H1 (cell line): ENCODE measurements around the gene RAMACL. TPM values are rescaled to one million over a fixed set of nuclear protein-coding genes. Genes with fewer than 3 reads are reported as not detected.

Experiments
- CTCF ChIA-PET: fragments of 300-600 bp; sonication (Branson Sonifier 250); formaldehyde crosslinking; loops from one replicate; lab custom pipeline; 2021; ENCODE audit not compliant: partially characterized antibody; lab: Charles Lee
- POLR2A ChIA-PET: fragments of 300-600 bp; sonication (Branson Sonifier 250); formaldehyde crosslinking; loops from one replicate; lab custom pipeline; 2021; ENCODE audit warnings: inconsistent platforms; ENCODE audit not compliant: partially characterized antibody; lab: Charles Lee
- DNase-seq, 2 experiments: peaks; one replicate each; pipeline versions ENCODE4 v3.0.0 to v3.0.0-alpha.2; 2010 to 2022; ENCODE audit warnings: low spot score in 2 of 2, low read depth in 1 of 2, mixed read lengths in 1 of 2
- FAIRE-seq: peaks from 2 replicates; lab custom pipeline; 2011; peaks lifted over from hg19 to GRCh38; lab: Jason Lieb, UNC
- H2AFZ ChIP-seq: 2 replicates; pipeline ENCODE4 v1.8.1; 2012; ENCODE audit warnings: low read length, inconsistent platforms
- H2AK5ac ChIP-seq: 2 replicates; pipeline ENCODE4 v1.6.1; 2013; ENCODE audit warnings: low read depth, low read length
- H2BK120ac ChIP-seq: replicated peaks from 2 replicates; pipeline ENCODE3; 2013; ENCODE audit warnings: low read depth, low read length, inconsistent platforms
- H2BK12ac ChIP-seq: 2 replicates; pipeline ENCODE4 v1.6.1; 2013; ENCODE audit warnings: low read depth, low read length
- H2BK15ac ChIP-seq: 2 replicates; pipeline ENCODE4 v1.6.1; 2013; ENCODE audit warnings: low read length
- H2BK20ac ChIP-seq: 2 replicates; pipeline ENCODE4 v1.6.1; 2013; ENCODE audit warnings: low read length
- H2BK5ac ChIP-seq: 2 replicates; pipeline ENCODE4 v1.6.1; 2013; ENCODE audit warnings: low read depth, low read length
- H3K14ac ChIP-seq: 2 replicates; pipeline ENCODE4 v1.6.1; 2013; ENCODE audit warnings: inconsistent platforms; ENCODE audit not compliant: insufficient read length
- H3K18ac ChIP-seq: 2 replicates; pipeline ENCODE4 v1.6.1; 2013; ENCODE audit warnings: low read length; ENCODE audit errors: extremely low read depth
- H3K23ac ChIP-seq: 2 replicates; pipeline ENCODE4 v1.6.1; 2013; ENCODE audit warnings: inconsistent platforms; ENCODE audit not compliant: insufficient read length
- H3K23me2 ChIP-seq: 2 replicates; pipeline ENCODE4 v1.6.1; 2013; ENCODE audit warnings: low read depth, low read length
- H3K27ac ChIP-seq: 2 replicates; pipeline ENCODE4 v1.6.1; 2011; ENCODE audit warnings: low read depth, low read length, inconsistent platforms
- H3K27me3 ChIP-seq, 4 experiments: replicated peaks in 1 of 4; 1 replicate in 1 of 4; 2 replicates in 3 of 4; pipeline versions ENCODE4 v1.6.1 to v1.8.1; 2011 to 2013; ENCODE audit warnings: low read length in 3 of 4, mild to moderate bottlenecking in 3 of 4, inconsistent platforms in 2 of 4, mixed read lengths in 2 of 4, moderate library complexity in 1 of 4; ENCODE audit not compliant: control insufficient read depth in 3 of 4, insufficient read depth in 3 of 4; ENCODE audit errors: extremely low read depth in 1 of 4
- H3K36me3 ChIP-seq, 4 experiments: 2 replicates each; pipeline versions ENCODE4 v1.6.1 to v1.8.1; 2011 to 2013; ENCODE audit warnings: mild to moderate bottlenecking in 4 of 4, low read length in 3 of 4, moderate library complexity in 2 of 4, control low read depth in 1 of 4, inconsistent platforms in 1 of 4; ENCODE audit not compliant: insufficient read depth in 4 of 4, control insufficient read depth in 2 of 4
- H3K4ac ChIP-seq: replicated peaks from 2 replicates; pipeline ENCODE3; 2013; ENCODE audit warnings: low read length, low read depth, mixed read lengths, inconsistent platforms; ENCODE audit not compliant: insufficient read length
- H3K4me1 ChIP-seq, 4 experiments: replicated peaks in 1 of 4; 1 replicate in 1 of 4; 2 replicates in 3 of 4; pipeline versions ENCODE4 v1.6.1 to v1.8.1; 2011 to 2013; ENCODE audit warnings: low read length in 3 of 4, inconsistent platforms in 2 of 4, mixed read lengths in 1 of 4; ENCODE audit not compliant: insufficient read depth in 4 of 4, control insufficient read depth in 3 of 4
- H3K4me2 ChIP-seq, 2 experiments: 2 replicates each; pipeline versions ENCODE4 v1.6.1 to v1.8.1; 2011 to 2013; ENCODE audit warnings: low read depth in 2 of 2, low read length in 2 of 2, control low read depth in 1 of 2, inconsistent platforms in 1 of 2, mild to moderate bottlenecking in 1 of 2; ENCODE audit not compliant: insufficient read depth in 1 of 2
- H3K4me3 ChIP-seq, 4 experiments: fragments of 200-600, 300-600 bp in 1 of 4; sonication (generic), shearing (Covaris generic), sonication (Bioruptor Twin) in 1 of 4; 2 replicates each; pipeline versions ENCODE4 v1.5.1 to v1.8.1; 2011 to 2016; ENCODE audit warnings: low read length in 4 of 4, low read depth in 3 of 4, control low read depth in 2 of 4, inconsistent platforms in 2 of 4, mild to moderate bottlenecking in 2 of 4, mixed read lengths in 1 of 4, moderate library complexity in 1 of 4; ENCODE audit not compliant: insufficient read depth in 2 of 4; ENCODE audit errors: extremely low read depth in 1 of 4
- H3K56ac ChIP-seq: replicated peaks from 2 replicates; pipeline ENCODE3; 2013; ENCODE audit warnings: low read depth, mild to moderate bottlenecking, mixed read lengths, low read length, inconsistent platforms; ENCODE audit not compliant: insufficient read length
- H3K79me1 ChIP-seq: 2 replicates; pipeline ENCODE4 v1.6.1; 2013; ENCODE audit warnings: low read depth, low read length, control low read depth
- H3K79me2 ChIP-seq, 2 experiments: 2 replicates each; pipeline versions ENCODE4 v1.6.1 to v1.8.1; 2012 to 2013; ENCODE audit warnings: low read length in 2 of 2, mild to moderate bottlenecking in 2 of 2, inconsistent platforms in 1 of 2; ENCODE audit not compliant: insufficient read depth in 2 of 2, control insufficient read depth in 1 of 2
- H3K9ac ChIP-seq, 4 experiments: replicated peaks in 1 of 4; 1 replicate in 1 of 4; 2 replicates in 3 of 4; pipeline versions ENCODE4 v1.6.1 to v1.8.1; 2011 to 2013; ENCODE audit warnings: low read depth in 3 of 4, low read length in 3 of 4, control low read depth in 2 of 4, mild to moderate bottlenecking in 2 of 4, moderate library complexity in 2 of 4, inconsistent platforms in 1 of 4; ENCODE audit errors: extremely low read depth in 1 of 4
- H3K9me3 ChIP-seq, 2 experiments: 2 replicates each; pipeline versions ENCODE4 v1.6.1 to v1.8.1; 2012 to 2013; ENCODE audit warnings: mild to moderate bottlenecking in 2 of 2, moderate library complexity in 2 of 2, control low read depth in 1 of 2, inconsistent platforms in 1 of 2, low read depth in 1 of 2, low read length in 1 of 2, mixed read lengths in 1 of 2; ENCODE audit not compliant: insufficient read depth in 2 of 2
- H4K20me1 ChIP-seq, 2 experiments: replicated peaks in 1 of 2; 2 replicates each; pipeline versions ENCODE3 to v1.8.1; 2011 to 2013; ENCODE audit warnings: inconsistent platforms in 2 of 2, low read length in 2 of 2, mild to moderate bottlenecking in 1 of 2; ENCODE audit not compliant: insufficient read depth in 2 of 2, control insufficient read depth in 1 of 2
- H4K5ac ChIP-seq: 2 replicates; pipeline ENCODE4 v1.6.1; 2013; ENCODE audit warnings: low read length, low read depth, mixed read lengths, inconsistent platforms; ENCODE audit not compliant: insufficient read length
- H4K8ac ChIP-seq: 2 replicates; pipeline ENCODE4 v1.8.0; 2013; ENCODE audit warnings: mild to moderate bottlenecking, moderate library complexity, low read length, inconsistent platforms; ENCODE audit not compliant: insufficient read depth; ENCODE audit errors: extremely low read depth
- H4K91ac ChIP-seq: replicated peaks from 2 replicates; pipeline ENCODE3; 2013; ENCODE audit warnings: low read length, mixed read lengths, inconsistent platforms; ENCODE audit not compliant: insufficient read length
- BCL11A ChIP-seq, 2 experiments: IDR thresholded peaks; one replicate each; pipeline ENCODE4 v1.6.1; 2011; ENCODE audit warnings: low read depth in 2 of 2, low read length in 2 of 2, mild to moderate bottlenecking in 2 of 2
- CHD2 ChIP-seq: IDR thresholded peaks from 2 replicates; pipeline ENCODE4 v1.6.1; 2012; ENCODE audit warnings: low read length, improper control_type of control experiment
- SIX5 ChIP-seq: IDR thresholded peaks from 2 replicates; pipeline ENCODE4 v1.6.1; 2011; ENCODE audit warnings: mild to moderate bottlenecking, low read depth, low read length
- WGBS, 2 experiments: shearing (Covaris generic) in 1 of 2; methylation state at CpG; one replicate each; pipeline versions ENCODE4 v1.1.6 to v1.1.7; 2013 to 2015; ENCODE audit warnings: low lambda C conversion rate in 2 of 2, mixed read lengths in 2 of 2, inconsistent platforms in 1 of 2, low coverage in 1 of 2, missing lambda C conversion rate in 1 of 2; ENCODE audit not compliant: insufficient replicate concordance in 2 of 2, insufficient coverage in 1 of 2, insufficient read length in 1 of 2; ENCODE audit errors: extremely low coverage in 1 of 2, missing lambda C conversion rate in 1 of 2; 5-methylcytosine and 5-hydroxymethylcytosine counted together
- polyA plus RNA-seq, 7 experiments: library from polyadenylated mRNA; depleted of rRNA in 3 of 7; stranded (reverse) in 5 of 7; unstranded in 2 of 7; fragments of >200 nt in 5 of 7; fragments of 200-250 nt in 2 of 7; gene quantifications; 1 replicate in 5 of 7; 2 replicates in 1 of 7; 4 replicates in 1 of 7; pipeline versions ENCODE4 v1.2.1 to v1.2.3, GENCODE V29; 2011 to 2013; ENCODE audit warnings: missing spikeins in 2 of 7, mixed read lengths in 2 of 7
- total RNA-seq: library from RNA; stranded (reverse); fragmentation: NEBNext Ultra II Directional; extraction: Animal tissue kit (Norgen Biotek cat#: 25700); gene quantifications from 2 replicates; pipeline ENCODE4 v1.2.1, GENCODE V29; 2021
- TF ChIP-seq, protein P1 (sequence below): IDR thresholded peaks from 2 replicates; pipeline ENCODE4 v1.6.1; 2012; ENCODE audit warnings: inconsistent platforms

Gene RAMACL
- total and polyA plus RNA-seq, 2 of the 8 experiments (the other 6 are each of a cell fraction or from before 2014, with no cell fraction given) = 0.23 to 0.97 TPM

DNA sequence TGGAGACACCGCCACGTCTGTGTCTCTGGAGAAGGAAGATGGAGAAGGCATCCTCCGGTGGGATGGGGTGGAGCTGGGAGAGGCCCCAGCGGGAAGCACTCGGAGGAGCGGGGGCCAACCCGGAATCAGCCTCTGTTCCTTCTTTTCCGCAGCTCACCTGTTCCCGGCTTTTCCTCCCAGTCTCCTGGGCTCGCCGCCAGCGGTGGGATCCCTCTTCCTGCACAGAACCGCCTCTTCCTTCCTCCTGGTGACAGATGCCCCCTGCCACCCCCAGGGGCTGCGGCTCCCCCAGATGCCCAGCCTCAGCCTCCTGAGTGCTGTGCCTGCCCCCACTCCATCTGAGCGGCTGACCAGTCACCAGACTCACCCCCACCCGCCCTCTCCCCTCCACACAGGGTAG, 23.3 kb downstream of the RAMACL start:
- DNase-seq = no peak
- Histone ChIP-seq H3K4me3 (no peak overlapping the region), H3K9ac (no peak overlapping the region), H3K4me2 (no peak overlapping the region), H3K79me2 (peaks cover 3 to 26% of the 10 kb centered on the region in 2 experiments; a peak in 3 of 4 replicates), H2BK15ac (no peak overlapping the region), H4K91ac (no peak overlapping the region), H2BK12ac (no peak overlapping the region), H4K20me1 (peaks cover 0 to 7% of the 10 kb centered on the region in 2 experiments), H3K4ac (no peak overlapping the region), H3K18ac (no peak overlapping the region), H3K23me2 (no peaks in the 10 kb centered on the region), H2AFZ (no peak overlapping the region), H4K8ac (no peak overlapping the region), H3K23ac (no peak overlapping the region), H2AK5ac (no peak overlapping the region), H3K4me1 (peaks cover 0 to 12% (median under 1%) of the 10 kb centered on the region in 4 experiments; a peak in 5 of 7 replicates), H3K27me3 (no peaks in the 10 kb centered on the region; a peak in 1 of 7 replicates), H3K9me3 (no peaks in the 10 kb centered on the region), H4K5ac (no peak overlapping the region), H3K14ac (no peak overlapping the region), H3K79me1 (peaks cover 8% of the 10 kb centered on the region; the same call in 1 of the 2 replicates), H3K36me3 (no peaks in the 10 kb centered on the region), H2BK120ac (no peak overlapping the region), H2BK5ac (no peak overlapping the region), H3K56ac (no peak overlapping the region), H2BK20ac (no peak overlapping the region), H3K27ac (no peak overlapping the region)
- TF ChIP-seq SIX5 (no peak), CHD2 (no peak), BCL11A (IDR thresholded peaks at IDR 0.05; ENCODE audit: low read depth in 2 of 2, low read length in 2 of 2) (no peak)
- TF ChIP-seq, protein P1, sequence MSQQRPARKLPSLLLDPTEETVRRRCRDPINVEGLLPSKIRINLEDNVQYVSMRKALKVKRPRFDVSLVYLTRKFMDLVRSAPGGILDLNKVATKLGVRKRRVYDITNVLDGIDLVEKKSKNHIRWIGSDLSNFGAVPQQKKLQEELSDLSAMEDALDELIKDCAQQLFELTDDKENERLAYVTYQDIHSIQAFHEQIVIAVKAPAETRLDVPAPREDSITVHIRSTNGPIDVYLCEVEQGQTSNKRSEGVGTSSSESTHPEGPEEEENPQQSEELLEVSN = no peak
- ChIA-PET POLR2A (interaction anchor here (0.8 to 1.4 kb wide), 2 partner anchors 9 to 21 kb away, joined by 3 read pairs; no protein-coding TSS in a partner anchor), CTCF (interaction anchor here (1.2 kb wide), 1 partner anchor 9 kb away, joined by 5 read pairs; no protein-coding TSS in a partner anchor)
- FAIRE-seq = no peak
- WGBS, 2 experiments = 94% methylated on average over 7 of the region's 16 CpGs; no CpG with 5 or more reads in 1 of the 2 experiments
